GM21447 (cell line): Measurements from ENCODE around the gene CFAP97D1.
"Not testable (repeated sequence)": the region's sequence is repeated elsewhere in the genome, so short reads cannot be mapped to it uniquely, and the experiment has no call there.

Source experiments
- ATAC-seq: cut with Tn5 transposase; IDR thresholded peaks from one replicate; pipeline ENCODE4 v1.9.1; 2021; ENCODE audit not compliant: unreplicated experiment

Gene CFAP97D1

DNA sequence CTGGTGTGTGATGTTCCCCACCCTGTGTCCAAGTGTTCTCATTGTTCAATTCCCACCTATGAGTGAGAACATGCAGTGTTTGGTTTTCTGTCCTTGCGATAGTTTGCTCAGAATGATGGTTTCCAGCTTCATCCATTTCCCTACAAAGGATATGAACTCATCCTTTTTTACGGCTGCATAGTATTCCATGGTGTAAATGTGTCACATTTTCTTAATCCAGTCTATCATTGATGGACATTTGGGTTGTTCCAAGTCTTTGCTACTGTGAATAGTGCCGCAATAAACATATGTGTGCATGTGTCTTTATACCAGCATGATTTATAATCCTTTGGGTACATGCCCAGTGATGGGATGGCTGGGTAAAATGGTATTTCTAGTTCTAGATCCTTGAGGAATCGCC, 12.4 kb downstream of the CFAP97D1 start:
- not testable (repeated sequence) for ATAC-seq

GRCh38 chr17:43798024-43798423, 17.8 kb downstream of the CFAP97D1 start:
- not testable (repeated sequence) for ATAC-seq

DNA sequence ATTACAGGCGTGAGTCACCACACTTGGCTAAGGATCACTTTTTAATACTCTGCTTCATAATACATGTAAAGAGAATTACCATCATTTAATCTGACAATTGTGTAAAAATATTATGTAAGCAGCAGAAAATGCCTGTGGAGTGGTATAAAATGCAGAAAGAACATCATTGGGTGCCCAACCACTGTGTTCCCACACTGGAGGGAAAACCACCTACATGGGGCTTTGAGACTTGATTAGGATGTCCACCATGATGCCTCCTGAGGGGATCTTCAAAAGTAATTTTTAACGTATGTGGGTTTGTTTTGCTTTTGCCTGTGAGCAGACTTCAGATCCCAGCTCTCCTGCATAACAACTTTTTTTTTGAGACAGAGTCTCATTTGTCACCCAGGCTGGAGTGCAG, 18.8 kb downstream of the CFAP97D1 start:
- no peak for ATAC-seq

DNA sequence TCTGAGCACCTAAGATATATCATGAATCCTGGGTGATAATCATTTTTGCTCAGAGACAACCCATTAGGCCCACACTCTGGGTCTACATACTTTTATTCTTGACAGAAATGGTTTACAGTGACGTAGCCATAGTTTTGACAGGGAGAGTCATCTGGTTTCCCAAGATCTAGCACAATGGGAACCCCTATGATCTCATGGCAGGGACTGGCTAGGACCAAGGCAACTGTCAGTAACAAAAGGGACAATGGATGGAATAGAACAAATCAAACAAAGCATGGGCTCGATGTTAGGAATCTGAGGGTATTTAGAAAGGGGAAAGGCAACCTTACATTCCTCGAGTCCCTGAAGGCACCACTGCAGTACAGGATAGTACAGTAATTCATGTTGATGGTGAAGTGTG, 20.5 kb downstream of the CFAP97D1 start:
- no peak for ATAC-seq

GRCh38 chr17:43801844-43802243, 21.6 kb downstream of the CFAP97D1 start:
- no peak for ATAC-seq

GRCh38 chr17:43803758-43804157, 23.5 kb downstream of the CFAP97D1 start:
- no peak for ATAC-seq

DNA sequence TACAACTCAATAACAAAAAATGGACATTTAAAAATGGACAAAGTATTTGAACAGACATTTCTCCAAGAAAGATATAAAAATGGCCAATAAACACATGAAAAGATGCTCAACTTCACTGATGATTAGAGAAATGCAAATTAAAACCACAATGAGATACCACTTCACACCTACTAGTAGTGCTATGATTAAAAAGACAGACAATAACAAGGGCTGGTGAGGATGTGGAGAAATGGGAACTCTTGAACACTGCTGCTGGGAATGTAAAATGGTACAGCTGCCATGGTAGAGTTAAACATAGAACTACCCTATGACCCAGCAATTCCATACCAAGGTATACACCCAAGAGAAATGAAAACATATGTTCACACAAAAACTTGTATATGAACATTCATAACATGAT, 24.9 kb downstream of the CFAP97D1 start:
- ATAC-seq, result no peak

- ATAC-seq, result no peak
Observed at GRCh38 chr17:43808076-43808475, 27.8 kb downstream of the CFAP97D1 start.

- no peak for ATAC-seq
Observed at GRCh38 chr17:43809121-43809520, 28.9 kb downstream of the CFAP97D1 start.

DNA sequence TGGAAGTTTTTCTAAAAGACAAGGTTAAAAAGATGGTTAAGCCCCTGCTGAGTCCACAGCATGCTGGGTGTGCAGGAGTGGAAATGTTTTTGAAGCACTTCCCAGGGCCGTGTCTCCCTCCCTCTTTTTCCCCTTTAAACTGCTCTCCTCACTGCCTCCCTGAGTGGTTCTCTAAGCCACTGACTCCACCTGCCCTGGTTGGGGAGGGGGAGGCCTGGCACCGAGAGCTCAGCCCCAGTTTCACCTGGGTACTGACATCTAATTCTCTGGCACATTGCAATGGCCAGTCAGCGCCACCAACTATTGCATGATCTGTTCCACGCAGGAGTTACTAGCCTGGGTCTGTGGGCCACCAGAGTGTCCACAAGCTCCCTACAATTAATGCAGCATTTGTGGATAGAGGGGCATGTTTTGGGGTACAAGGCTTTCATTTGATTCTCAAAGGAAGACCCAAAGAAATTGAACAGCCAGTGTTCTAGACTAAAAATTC, 30.0 kb downstream of the CFAP97D1 start:
- no peak for ATAC-seq

DNA sequence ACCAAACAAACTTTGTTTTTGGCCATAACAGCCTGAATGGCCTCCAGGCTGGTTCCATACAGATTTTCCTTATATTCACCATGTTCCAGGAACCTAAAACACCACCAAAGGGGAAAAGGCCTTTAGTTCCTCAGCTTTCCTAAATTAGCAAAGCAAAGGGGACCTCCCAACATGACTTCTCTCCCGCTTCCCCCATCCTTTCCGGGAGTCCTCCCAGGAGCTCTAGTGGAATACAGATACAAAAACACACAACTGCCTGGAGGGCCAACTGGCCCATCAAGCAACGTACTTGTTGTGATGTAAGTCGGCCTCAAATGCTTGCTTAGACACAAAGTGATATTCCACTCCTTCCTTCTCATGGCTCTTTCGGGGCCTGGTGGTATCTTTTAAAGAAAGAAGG, 30.6 kb downstream of the CFAP97D1 start:
- ATAC-seq, result no peak

- no peak for ATAC-seq
Observed at GRCh38 chr17:43812396-43813265, 32.4 kb downstream of the CFAP97D1 start.

- ATAC-seq, result no peak
Observed at GRCh38 chr17:43813386-43813785, 33.2 kb downstream of the CFAP97D1 start.

GRCh38 chr17:43814026-43814425, 33.8 kb downstream of the CFAP97D1 start:
- no peak for ATAC-seq

DNA sequence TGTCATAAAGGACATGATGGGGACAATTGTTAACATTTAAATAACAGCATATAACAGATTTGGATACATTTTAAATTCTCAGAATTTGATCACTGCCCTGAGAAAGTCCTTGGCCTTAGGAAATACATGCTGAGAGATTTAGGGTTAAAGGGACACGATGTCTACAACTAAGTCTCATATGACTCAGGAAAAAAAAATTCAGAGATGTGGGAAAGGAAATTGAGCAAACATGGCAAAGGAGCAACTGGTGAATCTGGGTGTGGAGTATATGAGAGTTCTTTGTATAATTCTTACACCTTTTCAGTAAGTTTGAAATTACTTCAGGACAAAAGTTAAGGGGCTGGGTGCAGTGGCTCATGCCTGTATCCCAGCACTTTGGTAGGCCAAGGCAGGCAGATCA, 34.5 kb downstream of the CFAP97D1 start:
- no peak for ATAC-seq

DNA sequence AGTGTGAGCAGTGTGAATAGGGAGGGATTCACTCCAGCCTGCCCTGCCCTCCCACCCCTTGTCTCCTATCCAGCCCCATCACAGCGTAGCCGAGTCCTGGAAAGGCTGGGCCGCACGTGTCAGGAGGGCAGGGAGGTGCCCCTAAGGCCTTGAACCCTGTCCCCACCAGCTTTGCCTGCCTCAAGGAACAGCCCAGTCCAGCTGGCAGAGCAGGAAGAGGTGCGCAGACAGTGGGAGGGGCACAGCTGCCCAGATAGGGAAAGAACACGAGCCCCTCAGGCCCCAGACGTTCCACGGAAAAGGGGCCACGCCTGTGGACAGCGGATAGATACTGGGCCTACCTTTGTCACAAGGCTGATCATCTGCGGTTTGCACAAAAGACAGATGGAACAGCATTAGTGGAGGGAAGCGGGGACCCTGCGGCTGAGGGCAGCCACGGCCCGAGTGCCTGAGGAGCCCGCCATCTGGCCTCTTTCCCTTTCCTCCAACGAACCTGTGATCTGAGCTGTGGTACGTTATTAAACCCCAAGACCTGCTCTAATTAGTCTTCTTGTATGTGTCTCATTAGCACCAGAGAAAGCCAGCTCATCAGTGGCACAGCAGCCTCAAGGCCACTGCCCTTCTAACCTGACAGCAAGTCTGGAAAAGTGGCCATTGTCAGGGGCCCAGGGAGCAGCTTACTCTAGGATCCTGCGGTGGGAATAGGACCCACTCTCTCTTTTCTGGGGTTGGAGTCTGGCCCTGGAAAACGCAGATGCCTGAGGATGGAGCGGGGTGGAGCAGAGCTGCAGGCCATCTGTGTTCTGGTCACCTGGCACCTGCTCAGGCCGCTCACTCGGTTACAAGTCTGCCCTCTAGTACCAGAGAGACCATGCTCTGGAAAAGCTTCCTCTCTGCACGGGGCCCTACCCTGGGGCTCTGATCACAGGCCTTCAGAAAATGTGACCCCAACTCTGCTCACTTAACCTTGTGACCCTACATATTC, 36.4 kb downstream of the CFAP97D1 start:
- no peak for ATAC-seq

DNA sequence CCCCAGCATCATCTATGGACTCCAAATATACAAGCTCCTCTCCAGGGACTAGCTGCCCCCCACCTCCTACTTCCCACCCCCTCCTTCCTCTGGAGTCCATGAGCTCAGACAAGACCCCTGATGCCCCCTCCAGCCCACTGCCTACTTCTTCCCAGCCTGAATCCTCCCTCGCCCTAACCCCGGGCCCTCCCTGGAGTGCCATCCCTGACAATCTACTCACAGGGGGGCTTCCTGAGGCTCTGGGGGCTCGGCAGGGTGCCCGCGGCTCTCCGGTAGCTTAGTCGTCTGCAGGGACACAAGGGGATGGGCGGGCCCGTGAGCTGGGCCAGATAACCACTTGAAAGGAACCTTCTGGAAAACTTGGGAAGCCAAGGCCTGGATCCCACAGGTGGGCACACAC, 37.6 kb downstream of the CFAP97D1 start:
- ATAC-seq, result no peak

- no peak for ATAC-seq
Observed at GRCh38 chr17:43818966-43819365, 38.7 kb downstream of the CFAP97D1 start.

DNA sequence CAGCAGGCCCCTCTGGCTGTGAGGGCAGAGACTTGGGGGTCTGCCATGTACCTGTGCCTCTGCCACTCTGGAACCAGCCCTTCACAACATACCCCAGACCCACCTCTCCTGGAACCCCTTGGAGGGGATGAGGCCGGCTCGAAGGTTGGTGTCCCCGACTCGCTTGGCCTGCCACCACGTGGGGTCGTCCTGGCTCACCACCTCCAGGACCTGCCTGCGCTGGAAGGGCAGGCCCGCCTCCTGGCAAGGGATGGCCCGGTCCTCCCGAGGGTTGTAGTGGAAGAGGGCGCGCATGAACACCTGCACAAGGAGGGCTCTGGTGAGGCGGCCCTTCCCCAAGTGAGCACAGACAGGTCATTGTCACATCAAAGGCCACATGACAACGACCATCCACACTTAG, 40.5 kb downstream of the CFAP97D1 start:
- ATAC-seq, result no peak

- ATAC-seq, result no peak
Observed at GRCh38 chr17:43822570-43823190, 42.4 kb downstream of the CFAP97D1 start.
